NT2/D1 (cell line): ENCODE measurements around the gene SUPT20H.

ENCODE experiments used
- DNase-seq: peaks from one replicate; pipeline ENCODE4 v3.0.0-alpha.2; 2011; ENCODE audit warnings: low read depth, low spot score
- H3K27me3 ChIP-seq: 2 replicates; pipeline ENCODE4 v1.6.0; 2011; ENCODE audit warnings: mild to moderate bottlenecking; ENCODE audit not compliant: insufficient read length, insufficient read depth
- H3K36me3 ChIP-seq: 2 replicates; pipeline ENCODE4 v1.6.1; 2011; ENCODE audit warnings: mild to moderate bottlenecking, low read length, mixed read lengths; ENCODE audit not compliant: insufficient read depth, insufficient read length
- H3K4me1 ChIP-seq: 2 replicates; pipeline ENCODE4 v1.5.1; 2011; ENCODE audit not compliant: insufficient read depth, insufficient read length
- H3K4me3 ChIP-seq: 2 replicates; pipeline ENCODE4 v1.5.1; 2011; ENCODE audit warnings: low read depth; ENCODE audit not compliant: insufficient read length
- H3K9ac ChIP-seq: 2 replicates; pipeline ENCODE4 v1.6.0; 2011; ENCODE audit warnings: low read depth; ENCODE audit not compliant: insufficient read length
- H3K9me3 ChIP-seq: 2 replicates; pipeline ENCODE4 v1.5.1; 2011; ENCODE audit warnings: mild to moderate bottlenecking, low read length; ENCODE audit not compliant: insufficient read depth
- SUZ12 ChIP-seq: IDR thresholded peaks from 2 replicates; pipeline ENCODE4 v1.6.1; 2011; ENCODE audit not compliant: insufficient read length, insufficient read depth; ENCODE audit errors: extremely low read depth
- YY1 ChIP-seq: IDR thresholded peaks from 2 replicates; pipeline ENCODE4 v1.6.1; 2011; ENCODE audit not compliant: insufficient read length, insufficient read depth
- ZNF274 ChIP-seq: IDR thresholded peaks from 2 replicates; pipeline ENCODE4 v1.6.1; 2011; ENCODE audit warnings: mild to moderate bottlenecking, low read depth, low read length

SUPT20H gene

GRCh38 chr13:37058910-37059847 lies at the start of gene SUPT20H:
SUPT20H (minus strand) TSS chr13:37059688; CDS start chr13:37051490, 8,198 bp downstream.
- DNase-seq = peak; percentile 80
- no peaks in the 10 kb centered on the region for H3K27me3 ChIP-seq

GRCh38 chr13:37109051-37109678 lies 49.7 kb upstream of the SUPT20H start:
- DNase-seq = no peak
- no peak overlapping the region for H3K4me3 ChIP-seq
- H3K9ac ChIP-seq = no peak overlapping the region
- peaks cover 10% of the 10 kb centered on the region; the same call in 1 of the 2 replicates for H3K9me3 ChIP-seq
- TF ChIP-seq SUZ12 = no peak
- TF ChIP-seq ZNF274 = no peak
- no peak for TF ChIP-seq YY1
- H3K27me3 ChIP-seq = no peaks in the 10 kb centered on the region
- H3K36me3 ChIP-seq = no peaks in the 10 kb centered on the region
- no peaks in the 10 kb centered on the region for H3K4me1 ChIP-seq

More at GRCh38 chr13:37058910-37059847, at the start of gene SUPT20H:
- H3K4me3 ChIP-seq = peak within 1 kb of the TSS; percentile 79
- H3K9ac ChIP-seq = peak within 1 kb of the TSS; percentile 90
- H3K4me1 ChIP-seq = no peaks in the 10 kb centered on the region
- no peaks in the 10 kb centered on the region; the same call in 1 of the 2 replicates for H3K9me3 ChIP-seq
- TF ChIP-seq YY1 (no peak), SUZ12 (no peak), ZNF274 (no peak)
- peaks cover 5% of the 10 kb centered on the region for H3K36me3 ChIP-seq

GRCh38 chr13:37107868-37108267 lies 48.4 kb upstream of the SUPT20H start:
- TF ChIP-seq ZNF274 (no peak), YY1 (no peak), SUZ12 (no peak)
- H3K9ac ChIP-seq = no peak overlapping the region
- no peaks in the 10 kb centered on the region for H3K36me3 ChIP-seq
- no peaks in the 10 kb centered on the region for H3K27me3 ChIP-seq
- no peak overlapping the region for H3K4me3 ChIP-seq
- H3K9me3 ChIP-seq = peaks cover 10% of the 10 kb centered on the region; the same call in 1 of the 2 replicates
- no peak for DNase-seq
- H3K4me1 ChIP-seq = no peaks in the 10 kb centered on the region

GRCh38 chr13:37107456-37107855 lies 48.0 kb upstream of the SUPT20H start:
- Histone ChIP-seq H3K27me3 (no peaks in the 10 kb centered on the region), H3K9ac (no peak overlapping the region), H3K9me3 (peaks cover 10% of the 10 kb centered on the region; the same call in 1 of the 2 replicates), H3K4me1 (no peaks in the 10 kb centered on the region), H3K36me3 (no peaks in the 10 kb centered on the region), H3K4me3 (no peak overlapping the region)
- no peak for DNase-seq
- TF ChIP-seq SUZ12 (no peak), YY1 (no peak), ZNF274 (no peak)

- Histone ChIP-seq H3K9me3 (peaks cover 10% of the 10 kb centered on the region; the same call in 1 of the 2 replicates), H3K4me3 (no peak overlapping the region), H3K27me3 (no peaks in the 10 kb centered on the region), H3K9ac (no peak overlapping the region), H3K36me3 (no peaks in the 10 kb centered on the region), H3K4me1 (no peaks in the 10 kb centered on the region)
- TF ChIP-seq ZNF274 (no peak), SUZ12 (no peak), YY1 (no peak)
- DNase-seq = peak; percentile 28
Observed at GRCh38 chr13:37106642-37107041, 47.2 kb upstream of the SUPT20H start.

GRCh38 chr13:37105251-37105714 lies 45.8 kb upstream of the SUPT20H start, which contains the start of gene CSNK1A1L:
CSNK1A1L (minus strand) TSS chr13:37105664; CDS start chr13:37105256, 408 bp downstream.
- H3K36me3 ChIP-seq = no peaks in the 10 kb centered on the region
- H3K9me3 ChIP-seq = peaks cover 10% of the 10 kb centered on the region; the same call in 1 of the 2 replicates
- H3K4me3 ChIP-seq = no peak within 1 kb of the TSS
- no peaks in the 10 kb centered on the region for H3K4me1 ChIP-seq
- H3K9ac ChIP-seq = no peak within 1 kb of the TSS
- H3K27me3 ChIP-seq = no peaks in the 10 kb centered on the region
- no peak for DNase-seq
- TF ChIP-seq ZNF274 (no peak), SUZ12 (no peak), YY1 (no peak)

GRCh38 chr13:37102896-37103295 lies 43.4 kb upstream of the SUPT20H start:
- DNase-seq = no peak
- no peaks in the 10 kb centered on the region for H3K27me3 ChIP-seq
- no peaks in the 10 kb centered on the region for H3K36me3 ChIP-seq
- no peak overlapping the region for H3K9ac ChIP-seq
- H3K4me1 ChIP-seq = no peaks in the 10 kb centered on the region
- H3K4me3 ChIP-seq = no peak overlapping the region
- TF ChIP-seq SUZ12 (no peak), YY1 (no peak), ZNF274 (no peak)
- peaks cover 10% of the 10 kb centered on the region; the same call in 1 of the 2 replicates for H3K9me3 ChIP-seq
